H1 (cell line): ENCODE results near the gene SMYD3. TPM values are rescaled to one million over a fixed set of nuclear protein-coding genes. Genes with fewer than 3 reads are reported as not detected.

Source experiments
- CTBP2 ChIP-seq: IDR thresholded peaks from 2 replicates; pipeline ENCODE4 v1.7.0; 2011; ENCODE audit warnings: borderline replicate concordance, mild to moderate bottlenecking, moderate library complexity, mixed read lengths, low read length; ENCODE audit not compliant: insufficient read depth, insufficient read length
- CTCF ChIP-seq, 3 experiments: IDR thresholded peaks; 1 replicate in 2 of 3; 2 replicates in 1 of 3; pipeline versions ENCODE4 v1.5.1 to v1.6.1; 2011; ENCODE audit warnings: low read length in 3 of 3, mild to moderate bottlenecking in 3 of 3, inconsistent platforms in 2 of 3, low read depth in 1 of 3, moderate library complexity in 1 of 3; ENCODE audit not compliant: insufficient read depth in 1 of 3; ENCODE audit errors: control extremely low read depth in 1 of 3
- KDM4A ChIP-seq: IDR thresholded peaks from one replicate; pipeline ENCODE4 v1.7.1; 2012; ENCODE audit warnings: low read depth, mild to moderate bottlenecking, moderate library complexity, low read length, inconsistent platforms; ENCODE audit not compliant: severe bottlenecking
- SP1 ChIP-seq: IDR thresholded peaks from 2 replicates; pipeline ENCODE4 v1.6.1; 2011; ENCODE audit warnings: low read depth, low read length
- TBP ChIP-seq: IDR thresholded peaks from 2 replicates; pipeline ENCODE4 v1.6.1; 2011; ENCODE audit warnings: low read depth, low read length, improper control_type of control experiment
- polyA plus RNA-seq, 7 experiments: library from polyadenylated mRNA; depleted of rRNA in 3 of 7; stranded (reverse) in 5 of 7; unstranded in 2 of 7; fragments of >200 nt in 5 of 7; fragments of 200-250 nt in 2 of 7; gene quantifications; 1 replicate in 5 of 7; 2 replicates in 1 of 7; 4 replicates in 1 of 7; pipeline versions ENCODE4 v1.2.1 to v1.2.3, GENCODE V29; 2011 to 2013; ENCODE audit warnings: missing spikeins in 2 of 7, mixed read lengths in 2 of 7
- total RNA-seq: library from RNA; stranded (reverse); fragmentation: NEBNext Ultra II Directional; extraction: Animal tissue kit (Norgen Biotek cat#: 25700); gene quantifications from 2 replicates; pipeline ENCODE4 v1.2.1, GENCODE V29; 2021

The SMYD3 gene
- total and polyA plus RNA-seq, 2 of the 8 experiments (the other 6 are each of a cell fraction or from before 2014, with no cell fraction given) = 17.3 to 25.4 TPM

- TF ChIP-seq CTBP2 (no peak), KDM4A (no peak), TBP (no peak), SP1 (no peak), CTCF (IDR thresholded peaks at IDR 0.05; ENCODE audit: control extremely low read depth in 1 of 3, insufficient read depth in 1 of 3, low read depth in 1 of 3, low read length in 3 of 3) (no peak)
Observed at GRCh38 chr1:246416261-246416660, 90.8 kb downstream of the SMYD3 start (continued).
